Upper lobe of left lung (tissue), 4 donors: ENCODE results near the gene ASB16.

Experiments
- CTCF ChIP-seq, 6 experiments: fragments of 450-650 bp in 4 of 6; fragments of 200-600 bp in 2 of 6; sonication (generic) in 2 of 6; IDR thresholded peaks; one replicate each; pipeline ENCODE4 v1.5.1; 2016 to 2019; ENCODE audit warnings: antibody characterized with exemption in 6 of 6
- EP300 ChIP-seq, 4 donors: sonication (generic); formaldehyde crosslinking; IDR thresholded peaks; one replicate each; pipeline ENCODE4 v1.5.1; 2017; ENCODE audit warnings: antibody characterized with exemption in 4 of 4, control low read depth in 2 of 4

DNA sequence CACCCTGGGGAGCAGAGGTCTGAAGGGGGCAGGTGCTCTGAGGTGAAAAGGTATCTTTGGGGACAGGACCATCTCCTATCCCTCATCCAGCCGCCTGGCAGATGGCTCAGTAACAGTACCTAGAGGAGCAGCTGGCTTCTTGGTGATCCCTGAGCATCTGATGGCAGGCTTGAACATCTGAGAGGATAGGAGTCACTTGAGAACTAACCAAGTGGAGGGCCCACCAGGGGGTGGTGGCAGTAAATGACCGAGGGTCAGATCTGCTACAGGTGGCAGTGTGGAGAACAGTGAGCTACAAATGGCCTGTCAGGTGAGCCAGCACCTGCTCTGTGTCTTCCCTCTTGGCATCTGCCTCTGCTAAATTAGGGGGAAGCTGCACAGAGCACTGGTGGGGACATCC is 15.0 kb upstream of the ASB16 start:
- TF ChIP-seq CTCF (IDR thresholded peaks at IDR 0.05) (no peak), EP300 (IDR thresholded peaks at IDR 0.05) (no peak)
